BLaER1 treated with 17β-estradiol and CSF1 and Interleukin-3, amounts not matched to agents 10 nM and 100 nM (cell line): ENCODE data around the gene QRSL1.

Source experiments
- H3K27ac ChIP-seq, 11 experiments: shearing (Covaris generic); formaldehyde crosslinking; 2 replicates each; pipeline ENCODE4 v1.8.1; 2022
- H3K27me3 ChIP-seq, 11 experiments: shearing (Covaris generic); formaldehyde crosslinking; 2 replicates each; pipeline ENCODE4 v1.8.1; 2022
- H3K36me3 ChIP-seq, 11 experiments: shearing (Covaris generic); formaldehyde crosslinking; 2 replicates each; pipeline ENCODE4 v1.8.1; 2022
- H3K4me1 ChIP-seq, 10 experiments: shearing (Covaris generic); formaldehyde crosslinking; 2 replicates each; pipeline ENCODE4 v1.8.1; 2022
- H3K4me2 ChIP-seq, 11 experiments: shearing (Covaris generic); formaldehyde crosslinking; 2 replicates each; pipeline ENCODE4 v1.8.1; 2022
- H3K4me3 ChIP-seq, 10 experiments: shearing (Covaris generic); formaldehyde crosslinking; 2 replicates each; pipeline ENCODE4 v1.8.1; 2022
- H3K9ac ChIP-seq, 11 experiments: shearing (Covaris generic); formaldehyde crosslinking; 2 replicates each; pipeline ENCODE4 v1.8.1; 2022
- H3K9me3 ChIP-seq, 11 experiments: shearing (Covaris generic); formaldehyde crosslinking; replicated peaks in 1 of 11; 2 replicates each; pipeline ENCODE4 v1.8.1; 2022
- H4K20me1 ChIP-seq, 11 experiments: shearing (Covaris generic); formaldehyde crosslinking; 2 replicates each; pipeline ENCODE4 v1.8.1; 2022
- Cebpa-rat ChIP-seq, 11 experiments: shearing (Covaris generic); IDR thresholded peaks; 2 replicates each; pipeline ENCODE4 v1.8.1; 2022

QRSL1 gene

GRCh38 chr6:106609699-106610098 lies 19.7 kb upstream of the QRSL1 start:
- H3K9me3 ChIP-seq, result peaks cover 0 to 17% (median 12%) of the 10 kb centered on the region in 11 experiments; a peak in 18 of 22 replicates
- no peak for TF ChIP-seq Cebpa-rat (IDR thresholded peaks at IDR 0.05)
- no peak overlapping the region for H3K9ac ChIP-seq
- H3K27ac ChIP-seq, result no peak overlapping the region
- H3K4me1 ChIP-seq, result peaks cover 0 to 23% (median 3%) of the 10 kb centered on the region in 10 experiments; a peak in 7 of 20 replicates
- peaks cover 2 to 34% (median 12%) of the 10 kb centered on the region in 11 experiments; a peak in 15 of 22 replicates for H3K36me3 ChIP-seq
- H4K20me1 ChIP-seq, result no peaks in the 10 kb centered on the region
- no peak overlapping the region for H3K4me3 ChIP-seq
- H3K27me3 ChIP-seq, result no peaks in the 10 kb centered on the region
- peak overlapping the region in 2 of 11 experiments; percentile 7 to 14; a peak in 2 of 22 replicates for H3K4me2 ChIP-seq

GRCh38 chr6:106611030-106611429 lies 18.3 kb upstream of the QRSL1 start:
- H3K27me3 ChIP-seq, result no peaks in the 10 kb centered on the region
- H3K4me2 ChIP-seq, result no peak overlapping the region
- no peak overlapping the region for H3K9ac ChIP-seq
- H3K27ac ChIP-seq, result no peak overlapping the region
- H4K20me1 ChIP-seq, result no peaks in the 10 kb centered on the region
- H3K4me3 ChIP-seq, result no peak overlapping the region
- peaks cover 0 to 29% (median 5%) of the 10 kb centered on the region in 11 experiments; a peak in 13 of 22 replicates for H3K36me3 ChIP-seq
- no peak for TF ChIP-seq Cebpa-rat (IDR thresholded peaks at IDR 0.05)
- H3K9me3 ChIP-seq, result peaks cover 0 to 11% (median 3%) of the 10 kb centered on the region in 11 experiments; a peak in 16 of 22 replicates
- H3K4me1 ChIP-seq, result peaks cover 0 to 23% (median 3%) of the 10 kb centered on the region in 10 experiments; a peak in 7 of 20 replicates

GRCh38 chr6:106612671-106613416 lies 16.5 kb upstream of the QRSL1 start:
- no peak overlapping the region for H3K4me2 ChIP-seq
- no peak overlapping the region for H3K4me3 ChIP-seq
- no peak overlapping the region for H3K27ac ChIP-seq
- no peak for TF ChIP-seq Cebpa-rat (IDR thresholded peaks at IDR 0.05)
- no peaks in the 10 kb centered on the region for H4K20me1 ChIP-seq
- H3K36me3 ChIP-seq, result peaks cover 6 to 30% (median 12%) of the 10 kb centered on the region in 11 experiments; a peak in 16 of 22 replicates
- H3K4me1 ChIP-seq, result peaks cover 0 to 28% (median 3%) of the 10 kb centered on the region in 10 experiments; a peak in 7 of 20 replicates
- no peaks in the 10 kb centered on the region for H3K9me3 ChIP-seq
- H3K27me3 ChIP-seq, result no peaks in the 10 kb centered on the region
- no peak overlapping the region for H3K9ac ChIP-seq

GRCh38 chr6:106613590-106613989 lies 15.8 kb upstream of the QRSL1 start:
- H3K9me3 ChIP-seq, result no peaks in the 10 kb centered on the region
- TF ChIP-seq Cebpa-rat (IDR thresholded peaks at IDR 0.05), result no peak
- no peak overlapping the region for H3K4me3 ChIP-seq

GRCh38 chr6:106614166-106614565 lies 15.2 kb upstream of the QRSL1 start:
- no peak for TF ChIP-seq Cebpa-rat (IDR thresholded peaks at IDR 0.05)
- Histone ChIP-seq H3K9ac (no peak overlapping the region), H3K4me1 (peaks cover 0 to 22% (median 3%) of the 10 kb centered on the region in 10 experiments; a peak in 7 of 20 replicates), H3K4me2 (peak overlapping the region in 2 of 11 experiments; percentile 24; a peak in 2 of 22 replicates), H3K27ac (no peak overlapping the region), H3K27me3 (no peaks in the 10 kb centered on the region), H3K9me3 (no peaks in the 10 kb centered on the region), H3K4me3 (no peak overlapping the region), H4K20me1 (no peaks in the 10 kb centered on the region), H3K36me3 (peaks cover 10 to 37% (median 23%) of the 10 kb centered on the region in 11 experiments; a peak in 19 of 22 replicates)

More at GRCh38 chr6:106613590-106613989, 15.8 kb upstream of the QRSL1 start:
- Histone ChIP-seq H3K4me2 (peak overlapping the region in 1 of 11 experiments; percentile 24; a peak in 1 of 22 replicates), H3K27ac (no peak overlapping the region), H3K4me1 (peaks cover 0 to 27% (median 3%) of the 10 kb centered on the region in 10 experiments; a peak in 7 of 20 replicates), H4K20me1 (no peaks in the 10 kb centered on the region), H3K27me3 (no peaks in the 10 kb centered on the region), H3K36me3 (peaks cover 6 to 34% (median 17%) of the 10 kb centered on the region in 11 experiments; a peak in 17 of 22 replicates), H3K9ac (no peak overlapping the region)

GRCh38 chr6:106614592-106615257 lies 14.7 kb upstream of the QRSL1 start:
- no peak for TF ChIP-seq Cebpa-rat (IDR thresholded peaks at IDR 0.05)
- peaks cover 0 to 16% (median 1%) of the 10 kb centered on the region in 10 experiments; a peak in 7 of 20 replicates for H3K4me1 ChIP-seq
- H3K9ac ChIP-seq, result no peak overlapping the region
- H3K4me3 ChIP-seq, result no peak overlapping the region
- peak overlapping the region in 2 of 11 experiments; percentile 24; a peak in 2 of 22 replicates for H3K4me2 ChIP-seq
- H3K36me3 ChIP-seq, result peaks cover 10 to 39% (median 24%) of the 10 kb centered on the region in 11 experiments; a peak in 19 of 22 replicates
- no peaks in the 10 kb centered on the region for H3K9me3 ChIP-seq
- no peaks in the 10 kb centered on the region for H3K27me3 ChIP-seq
- no peak overlapping the region for H3K27ac ChIP-seq
- no peaks in the 10 kb centered on the region for H4K20me1 ChIP-seq

GRCh38 chr6:106617302-106617701 lies 12.1 kb upstream of the QRSL1 start:
- Histone ChIP-seq H3K4me2 (peak overlapping the region in 1 of 11 experiments; percentile 3; a peak in 1 of 22 replicates), H3K36me3 (peaks cover 11 to 42% (median 25%) of the 10 kb centered on the region in 11 experiments), H3K27me3 (no peaks in the 10 kb centered on the region), H3K9ac (no peak overlapping the region), H3K4me1 (peaks cover 0 to 14% (median 0%) of the 10 kb centered on the region in 10 experiments; a peak in 5 of 20 replicates), H3K27ac (no peak overlapping the region), H4K20me1 (no peaks in the 10 kb centered on the region), H3K4me3 (no peak overlapping the region), H3K9me3 (peaks cover 0 to 4% (median 3%) of the 10 kb centered on the region in 11 experiments; a peak in 19 of 22 replicates)
- no peak for TF ChIP-seq Cebpa-rat (IDR thresholded peaks at IDR 0.05)

GRCh38 chr6:106617857-106618256 lies 11.5 kb upstream of the QRSL1 start:
- H3K27ac ChIP-seq, result no peak overlapping the region
- H3K9me3 ChIP-seq, result peaks cover 5 to 10% (median 8%) of the 10 kb centered on the region in 11 experiments
- H3K4me2 ChIP-seq, result 0 out of 22 replicates have a peak overlapping the region, but pooled peaks of 1 of the 11 experiments have one; percentile 3
- H3K36me3 ChIP-seq, result peaks cover 16 to 44% (median 30%) of the 10 kb centered on the region in 11 experiments
- H3K4me3 ChIP-seq, result no peak overlapping the region
- H4K20me1 ChIP-seq, result no peaks in the 10 kb centered on the region
- peaks cover 0 to 14% (median 0%) of the 10 kb centered on the region in 10 experiments; a peak in 5 of 20 replicates for H3K4me1 ChIP-seq
- no peak for TF ChIP-seq Cebpa-rat (IDR thresholded peaks at IDR 0.05)
- no peaks in the 10 kb centered on the region for H3K27me3 ChIP-seq
- no peak overlapping the region for H3K9ac ChIP-seq

- Histone ChIP-seq H3K36me3 (peaks cover 20 to 44% (median 32%) of the 10 kb centered on the region in 11 experiments), H3K9ac (no peak overlapping the region), H3K4me1 (peaks cover 0 to 14% (median 0%) of the 10 kb centered on the region in 10 experiments; a peak in 5 of 20 replicates), H3K4me2 (no peak overlapping the region), H3K9me3 (peaks cover 10 to 14% (median 13%) of the 10 kb centered on the region in 11 experiments), H4K20me1 (no peaks in the 10 kb centered on the region), H3K27me3 (no peaks in the 10 kb centered on the region), H3K27ac (no peak overlapping the region), H3K4me3 (no peak overlapping the region)
- TF ChIP-seq Cebpa-rat (IDR thresholded peaks at IDR 0.05), result no peak
Observed at GRCh38 chr6:106618324-106618723, 11.1 kb upstream of the QRSL1 start.
